ENCODE results near the gene HS3ST3B1. TPM values are rescaled to one million over a fixed set of nuclear protein-coding genes. Genes with fewer than 3 reads are reported as not detected.

The HS3ST3B1 gene
- total RNA-seq (2021; ENCODE audit: unreplicated experiment) (2.4 TPM), Bru-seq, nascent RNA (percentile 37 among the genes with signal in this experiment), BruChase-seq, experiment 1, labeled RNA remaining after a 6-hour chase (percentile 33 among the genes with signal in this experiment), BruChase-seq, experiment 2, labeled RNA remaining after a 2-hour chase (percentile 44 among the genes with signal in this experiment)
- polyA plus RNA-seq (2012): 0.75 and 0.87 TPM in 2 replicates
- long read RNA-seq, transcript HS3ST3B1-202 (3 exons, 2,808 nt): major isoform, 5 of 5 reads
- long read RNA-seq, partial matches to known transcripts: 0 of 5 reads
- long read RNA-seq, other reads (novel, unspliced or antisense): 0 of 5 reads

- Histone ChIP-seq H3K9ac (ENCODE audit: low read length) (peak within 1 kb of the TSS; percentile 49), H3K9me3 (ENCODE audit: control insufficient read depth in 1 of 2, insufficient read depth in 1 of 2, low read depth in 1 of 2, low read length in 2 of 2) (no peaks in the 10 kb centered on the region), H3K27ac (ENCODE audit: low read depth, low read length) (peak within 1 kb of the TSS; percentile 55; the same call in 1 of the 2 replicates), H3K36me3 (ENCODE audit: control insufficient read depth in 1 of 2, insufficient read depth in 2 of 2, low read length in 2 of 2) (no peaks in the 10 kb centered on the region), H3K9me2 (ENCODE audit: insufficient read depth) (no peaks in the 10 kb centered on the region), H3K4me2 (ENCODE audit: low read length) (peak within 1 kb of the TSS; percentile 89), H2AFZ (ENCODE audit: low read depth, low read length, poor library complexity, severe bottlenecking) (peak within 1 kb of the TSS; percentile 8), H3K4me3 (replicated peaks in 1 of 2; ENCODE audit: low read depth in 1 of 2, low read length in 2 of 2) (peak within 1 kb of the TSS; percentile 45 to 59), H3K4me1 (ENCODE audit: control insufficient read depth in 1 of 2, insufficient read depth in 2 of 2, low read length in 2 of 2) (peaks cover 11 to 28% of the 10 kb centered on the region in 2 experiments; a peak in 3 of 4 replicates), H3K27me3 (ENCODE audit: insufficient read depth, low read length) (peaks cover 7% of the 10 kb centered on the region; the same call in 1 of the 2 replicates), H3K79me2 (ENCODE audit: insufficient read depth, low read length) (no peaks in the 10 kb centered on the region), H4K20me1 (ENCODE audit: insufficient read depth) (no peaks in the 10 kb centered on the region)
- peak; percentile 96 for ATAC-seq
- ChIA-PET CTCF (interaction anchor here (0.7 to 3.3 kb wide), 9 partner anchors 9 to 962 kb away, joined by 3 to 38 read pairs (median 3); no protein-coding TSS in a partner anchor), POLR2A (interaction anchor here (0.7 to 1.2 kb wide), 4 partner anchors 15 to 703 kb away, joined by 3 to 5 read pairs (median 4); no protein-coding TSS in a partner anchor), RAD21 (ENCODE audit: low non-redundant PET in 1 of 2, low total read pairs in 2 of 2, uncharacterized antibody in 2 of 2, unreplicated experiment in 2 of 2) (interaction anchor here (0.5 to 1.0 kb wide), 4 partner anchors 96 to 705 kb away, joined by 3 to 4 read pairs (median 4); no protein-coding TSS in a partner anchor)
- BruUV-seq (replicated peaks): no TSS peak
- DNase-seq (ENCODE audit: low read depth, low spot score): peak; percentile 96
- intact Hi-C loops (cut with micrococcal nuclease): loop anchor here (5.0 to 10.0 kb wide), 3 partner anchors 256 to 1268 kb away; no protein-coding TSS in a partner anchor
- TF ChIP-seq ZFX (IDR thresholded peaks at IDR 0.05): no peak
- TF ChIP-seq POLR2A (IDR thresholded peaks at IDR 0.05; ENCODE audit: borderline replicate concordance, extremely low read depth, insufficient read depth, insufficient read length): peak; percentile 39
- TF ChIP-seq ZBTB33 (IDR thresholded peaks at IDR 0.05; ENCODE audit: extremely low read depth, insufficient replicate concordance, low read length): no peak
- TF ChIP-seq ATF3 (IDR thresholded peaks at IDR 0.05): no peak
- no peak for TF ChIP-seq ELF1 (IDR thresholded peaks at IDR 0.05; ENCODE audit: borderline replicate concordance, low read depth)
- no peak for TF ChIP-seq CTCF (IDR thresholded peaks at IDR 0.05 in 2 of 3, conservative IDR thresholded peaks at IDR 0.05 in 1 of 3; ENCODE audit: borderline replicate concordance in 1 of 3, insufficient read depth in 1 of 3, low read depth in 2 of 3, low read length in 2 of 3)
- TF ChIP-seq SP1 (IDR thresholded peaks at IDR 0.05; ENCODE audit: low read depth): peak; percentile 84
- TF ChIP-seq, protein P1, sequence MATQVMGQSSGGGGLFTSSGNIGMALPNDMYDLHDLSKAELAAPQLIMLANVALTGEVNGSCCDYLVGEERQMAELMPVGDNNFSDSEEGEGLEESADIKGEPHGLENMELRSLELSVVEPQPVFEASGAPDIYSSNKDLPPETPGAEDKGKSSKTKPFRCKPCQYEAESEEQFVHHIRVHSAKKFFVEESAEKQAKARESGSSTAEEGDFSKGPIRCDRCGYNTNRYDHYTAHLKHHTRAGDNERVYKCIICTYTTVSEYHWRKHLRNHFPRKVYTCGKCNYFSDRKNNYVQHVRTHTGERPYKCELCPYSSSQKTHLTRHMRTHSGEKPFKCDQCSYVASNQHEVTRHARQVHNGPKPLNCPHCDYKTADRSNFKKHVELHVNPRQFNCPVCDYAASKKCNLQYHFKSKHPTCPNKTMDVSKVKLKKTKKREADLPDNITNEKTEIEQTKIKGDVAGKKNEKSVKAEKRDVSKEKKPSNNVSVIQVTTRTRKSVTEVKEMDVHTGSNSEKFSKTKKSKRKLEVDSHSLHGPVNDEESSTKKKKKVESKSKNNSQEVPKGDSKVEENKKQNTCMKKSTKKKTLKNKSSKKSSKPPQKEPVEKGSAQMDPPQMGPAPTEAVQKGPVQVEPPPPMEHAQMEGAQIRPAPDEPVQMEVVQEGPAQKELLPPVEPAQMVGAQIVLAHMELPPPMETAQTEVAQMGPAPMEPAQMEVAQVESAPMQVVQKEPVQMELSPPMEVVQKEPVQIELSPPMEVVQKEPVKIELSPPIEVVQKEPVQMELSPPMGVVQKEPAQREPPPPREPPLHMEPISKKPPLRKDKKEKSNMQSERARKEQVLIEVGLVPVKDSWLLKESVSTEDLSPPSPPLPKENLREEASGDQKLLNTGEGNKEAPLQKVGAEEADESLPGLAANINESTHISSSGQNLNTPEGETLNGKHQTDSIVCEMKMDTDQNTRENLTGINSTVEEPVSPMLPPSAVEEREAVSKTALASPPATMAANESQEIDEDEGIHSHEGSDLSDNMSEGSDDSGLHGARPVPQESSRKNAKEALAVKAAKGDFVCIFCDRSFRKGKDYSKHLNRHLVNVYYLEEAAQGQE (IDR thresholded peaks at IDR 0.05; ENCODE audit: low read depth): no peak
- TF ChIP-seq YY1 (IDR thresholded peaks at IDR 0.05; ENCODE audit: extremely low read depth, insufficient replicate concordance, low read depth, low read length): no peak
- 0 out of 2 replicates have a peak, but pooled peaks have one; percentile 19 for TF ChIP-seq EGR1 (IDR thresholded peaks at IDR 0.05; ENCODE audit: low read depth)
- no peak for TF ChIP-seq RAD21 (IDR thresholded peaks at IDR 0.05; ENCODE audit: low read depth)
- peak; percentile 73 for TF ChIP-seq POLR2AphosphoS5 (IDR thresholded peaks at IDR 0.05; ENCODE audit: low read depth, low read length)
- no peak for TF ChIP-seq FOSL1 (IDR thresholded peaks at IDR 0.05; ENCODE audit: low read depth)
- TF ChIP-seq SIN3A (IDR thresholded peaks at IDR 0.05; ENCODE audit: low read depth): no peak
- no peak for TF ChIP-seq TCF7L2 (IDR thresholded peaks at IDR 0.05; ENCODE audit: borderline replicate concordance, extremely low read depth, insufficient read depth, insufficient read length)
- TF ChIP-seq EZH2 (IDR thresholded peaks at IDR 0.05): no peak
Observed at GRCh38 chr17:14300575-14301278, at the start of gene HS3ST3B1. Gene HS3ST3B1 (plus strand): TSS chr17:14301081. CDS start chr17:14301519, 438 bp downstream.
